Activated naive CD8-positive, alpha-beta T cell (primary cell): ENCODE data around the gene CPSF4L.
"Not testable (repeated sequence)": the region's sequence is repeated elsewhere in the genome, so short reads cannot be mapped to it uniquely, and the experiment has no call there.

Source experiments
- H3K27ac Mint-ChIP-seq: one replicate; pipeline ENCODE4 v1.8.0; 2021; ENCODE audit warnings: mixed read lengths
- H3K27me3 Mint-ChIP-seq: one replicate; pipeline ENCODE4 v1.8.0; 2021; ENCODE audit warnings: mixed read lengths
- H3K36me3 Mint-ChIP-seq: one replicate; pipeline ENCODE4 v1.8.0; 2021; ENCODE audit warnings: mixed read lengths
- H3K4me1 Mint-ChIP-seq: one replicate; pipeline ENCODE4 v1.8.0; 2021; ENCODE audit warnings: low read depth, mixed read lengths
- H3K4me3 Mint-ChIP-seq: one replicate; pipeline ENCODE4 v1.8.0; 2021; ENCODE audit warnings: mild to moderate bottlenecking, mixed read lengths
- H3K9me3 Mint-ChIP-seq: one replicate; pipeline ENCODE4 v1.8.0; 2021; ENCODE audit warnings: low read depth, mixed read lengths

Gene CPSF4L

DNA sequence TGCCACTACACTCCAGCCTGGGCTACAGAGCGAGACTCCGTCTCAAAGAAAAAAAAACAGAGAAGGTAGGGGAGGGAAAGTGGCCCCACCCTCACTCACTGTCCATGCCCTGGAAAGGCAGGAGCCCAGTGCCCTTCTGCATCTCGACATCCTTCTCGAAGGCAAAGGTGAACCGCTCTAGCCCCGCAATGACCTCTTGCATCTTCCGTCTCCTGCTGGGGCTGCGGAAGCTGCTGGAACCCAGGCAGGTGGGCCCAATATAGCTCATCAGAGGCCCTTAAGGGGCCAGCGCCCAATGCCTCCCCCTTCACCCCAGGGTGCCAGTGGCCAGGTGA is at the start of gene CPSF4L:
Gene CPSF4L (minus strand): TSS at position 264 of the 335 bp plus-strand sequence. CDS start 62 bp downstream, at position 202.
- H3K27me3 Mint-ChIP-seq, result no peaks in the 10 kb centered on the region
- no peaks in the 10 kb centered on the region for H3K36me3 Mint-ChIP-seq
- no peaks in the 10 kb centered on the region for H3K4me1 Mint-ChIP-seq
- H3K27ac Mint-ChIP-seq, result no peak within 1 kb of the TSS
- H3K4me3 Mint-ChIP-seq, result no peak within 1 kb of the TSS
- H3K9me3 Mint-ChIP-seq, result no peaks in the 10 kb centered on the region

DNA sequence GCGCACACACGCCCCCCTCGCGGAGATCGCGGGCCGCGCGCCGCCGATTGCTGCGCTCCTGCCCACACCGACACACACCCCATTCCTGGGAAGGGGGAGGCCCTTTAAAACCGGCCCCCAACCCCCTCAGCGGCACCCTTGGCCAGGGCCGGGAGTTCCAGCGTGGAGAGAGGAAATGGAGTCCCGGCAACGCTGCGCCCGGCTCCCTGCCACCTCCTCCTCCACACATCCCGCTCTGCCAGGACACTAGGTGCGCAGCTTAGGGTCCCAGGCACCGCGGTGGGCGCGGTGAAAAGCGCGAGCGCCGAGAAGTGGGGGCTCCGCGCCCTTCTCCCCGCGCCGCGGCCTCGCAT is 49.7 kb upstream of the CPSF4L start:
- H3K4me3 Mint-ChIP-seq, result peak overlapping the region; percentile 85
- H3K4me1 Mint-ChIP-seq, result peaks cover 13% of the 10 kb centered on the region
- no peaks in the 10 kb centered on the region for H3K27me3 Mint-ChIP-seq
- no peaks in the 10 kb centered on the region for H3K36me3 Mint-ChIP-seq
- H3K27ac Mint-ChIP-seq, result no peak overlapping the region
- H3K9me3 Mint-ChIP-seq, result no peaks in the 10 kb centered on the region

- H3K4me1 Mint-ChIP-seq, result peaks cover 13% of the 10 kb centered on the region
- H3K36me3 Mint-ChIP-seq, result no peaks in the 10 kb centered on the region
- peak overlapping the region; percentile 10 for H3K27ac Mint-ChIP-seq
- no peaks in the 10 kb centered on the region for H3K9me3 Mint-ChIP-seq
- H3K4me3 Mint-ChIP-seq, result peak overlapping the region; percentile 85
- H3K27me3 Mint-ChIP-seq, result no peaks in the 10 kb centered on the region
Measured at GRCh38 chr17:73309727-73310596, 48.3 kb upstream of the CPSF4L start.

DNA sequence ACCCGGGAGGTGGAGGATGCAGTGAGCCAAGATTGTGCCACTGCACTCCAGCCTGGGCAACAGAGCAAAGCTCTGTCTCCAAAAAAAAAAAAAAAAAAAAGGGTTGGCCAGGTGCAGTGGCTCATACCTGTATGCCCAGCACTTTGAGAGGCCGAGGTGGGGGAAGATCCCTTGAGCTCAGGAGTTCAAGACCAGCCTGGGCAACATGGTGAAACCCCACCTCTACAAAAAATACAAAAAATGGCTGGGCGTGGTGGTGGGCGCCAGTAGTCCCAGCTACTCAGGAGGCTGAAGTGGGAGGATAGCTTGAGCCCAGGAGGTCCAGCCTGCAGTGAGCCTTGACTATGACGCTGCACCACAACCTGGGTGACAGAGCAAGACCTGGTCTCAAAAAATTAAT is 47.3 kb upstream of the CPSF4L start:
- not testable (repeated sequence) for H3K36me3 Mint-ChIP-seq, H3K9me3 Mint-ChIP-seq, H3K4me3 Mint-ChIP-seq, H3K27me3 Mint-ChIP-seq, H3K27ac Mint-ChIP-seq
- peaks cover 13% of the 10 kb centered on the region for H3K4me1 Mint-ChIP-seq

GRCh38 chr17:73308017-73308823 is 46.5 kb upstream of the CPSF4L start:
- Mint-ChIP-seq H3K4me1 (peaks cover 13% of the 10 kb centered on the region), H3K4me3 (no peak overlapping the region), H3K9me3 (no peaks in the 10 kb centered on the region), H3K27ac (no peak overlapping the region), H3K36me3 (peaks cover 2% of the 10 kb centered on the region), H3K27me3 (peaks cover 10% of the 10 kb centered on the region)

DNA sequence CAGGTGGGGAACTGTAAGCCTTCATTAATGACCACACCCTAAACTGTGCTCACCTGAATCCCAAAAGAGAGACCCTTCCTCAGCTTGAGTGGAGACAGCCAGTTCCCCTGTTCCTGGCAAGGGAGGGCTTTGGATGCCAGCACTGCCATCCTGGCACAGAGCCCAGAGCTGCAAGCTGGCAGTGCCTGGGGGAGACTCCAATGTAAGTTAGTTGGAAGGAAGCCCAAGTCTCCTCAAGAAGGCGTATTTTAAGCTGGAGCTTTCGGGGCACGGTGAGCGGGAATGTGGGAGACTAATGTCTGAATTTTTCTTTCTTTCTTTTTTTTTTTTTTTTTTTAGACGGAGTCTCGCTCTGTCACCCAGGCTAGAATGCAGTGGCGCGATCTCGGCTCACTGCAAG is 45.5 kb upstream of the CPSF4L start:
- peaks cover 13% of the 10 kb centered on the region for H3K4me1 Mint-ChIP-seq
- no peak overlapping the region for H3K27ac Mint-ChIP-seq
- H3K36me3 Mint-ChIP-seq, result peaks cover 2% of the 10 kb centered on the region
- no peak overlapping the region for H3K4me3 Mint-ChIP-seq
- H3K9me3 Mint-ChIP-seq, result no peaks in the 10 kb centered on the region
- peaks cover 10% of the 10 kb centered on the region for H3K27me3 Mint-ChIP-seq

DNA sequence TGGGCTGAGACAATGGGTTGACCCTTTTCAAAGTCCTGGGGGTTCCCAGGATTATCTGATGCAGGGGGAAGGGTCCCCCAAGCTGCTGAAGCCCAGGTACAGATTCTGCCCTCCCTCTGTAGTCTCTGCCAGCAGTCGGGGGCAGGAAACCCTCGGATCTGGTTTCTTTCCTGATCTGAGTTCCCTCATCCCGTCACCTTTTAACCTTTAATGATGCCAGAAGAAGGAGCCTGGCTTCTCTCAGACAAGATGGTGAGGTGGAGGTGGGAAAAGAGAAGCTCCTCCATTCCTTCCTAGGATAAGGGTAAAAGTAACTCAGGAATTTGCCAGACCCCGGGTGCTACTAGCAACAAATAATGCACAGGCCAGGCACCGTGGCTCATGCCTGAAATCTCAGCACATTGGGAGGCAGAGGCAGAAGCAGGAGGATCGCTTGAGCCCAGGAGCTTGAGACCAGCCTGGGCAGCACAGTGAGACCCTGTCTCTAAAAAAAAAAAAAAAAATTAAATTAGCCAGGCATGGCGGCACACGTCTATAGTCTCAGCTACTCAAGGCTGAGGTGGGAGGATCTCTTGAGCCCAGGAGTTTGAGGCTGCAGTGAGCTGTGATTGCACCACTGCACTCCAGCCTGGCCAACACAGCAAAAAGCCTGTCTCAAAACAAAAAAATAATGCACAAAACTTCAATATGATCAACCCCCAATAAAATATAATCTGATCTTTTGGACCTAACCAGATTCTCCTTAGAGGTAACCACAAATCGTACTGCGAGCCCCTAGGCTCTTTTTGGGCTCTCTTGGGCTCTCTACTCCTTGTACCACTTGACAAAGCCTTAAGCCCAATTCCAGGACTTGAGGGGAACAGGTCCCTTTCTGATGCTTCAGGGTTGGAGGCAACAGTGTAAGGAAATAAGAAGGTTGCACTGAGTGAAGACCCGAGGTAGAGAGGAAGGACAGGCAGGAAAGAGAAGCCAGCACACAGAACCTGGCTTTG is 44.5 kb upstream of the CPSF4L start:
- peaks cover 12% of the 10 kb centered on the region for H3K4me1 Mint-ChIP-seq

GRCh38 chr17:73304971-73305812 is 43.5 kb upstream of the CPSF4L start:
- Mint-ChIP-seq H3K9me3 (no peaks in the 10 kb centered on the region), H3K36me3 (peaks cover 2% of the 10 kb centered on the region), H3K27me3 (peaks cover 10% of the 10 kb centered on the region), H3K27ac (no peak overlapping the region), H3K4me1 (peaks cover 7% of the 10 kb centered on the region), H3K4me3 (no peak overlapping the region)

More for the DNA sequence above, 44.5 kb upstream of the CPSF4L start:
- Mint-ChIP-seq H3K27ac (no peak overlapping the region), H3K9me3 (no peaks in the 10 kb centered on the region), H3K36me3 (peaks cover 2% of the 10 kb centered on the region), H3K27me3 (peaks cover 10% of the 10 kb centered on the region), H3K4me3 (no peak overlapping the region)

GRCh38 chr17:73304438-73304837 is 42.8 kb upstream of the CPSF4L start:
- H3K4me3 Mint-ChIP-seq, result no peak overlapping the region
- no peak overlapping the region for H3K27ac Mint-ChIP-seq
- peaks cover 2% of the 10 kb centered on the region for H3K4me1 Mint-ChIP-seq
- peaks cover 10% of the 10 kb centered on the region for H3K27me3 Mint-ChIP-seq
- peaks cover 2% of the 10 kb centered on the region for H3K36me3 Mint-ChIP-seq
- H3K9me3 Mint-ChIP-seq, result no peaks in the 10 kb centered on the region

GRCh38 chr17:73302189-73302588 is 40.5 kb upstream of the CPSF4L start:
- no peaks in the 10 kb centered on the region for H3K4me1 Mint-ChIP-seq
- H3K36me3 Mint-ChIP-seq, result peaks cover 2% of the 10 kb centered on the region
- H3K27ac Mint-ChIP-seq, result no peak overlapping the region
- H3K9me3 Mint-ChIP-seq, result no peaks in the 10 kb centered on the region
- H3K27me3 Mint-ChIP-seq, result peaks cover 10% of the 10 kb centered on the region
- H3K4me3 Mint-ChIP-seq, result no peak overlapping the region

DNA sequence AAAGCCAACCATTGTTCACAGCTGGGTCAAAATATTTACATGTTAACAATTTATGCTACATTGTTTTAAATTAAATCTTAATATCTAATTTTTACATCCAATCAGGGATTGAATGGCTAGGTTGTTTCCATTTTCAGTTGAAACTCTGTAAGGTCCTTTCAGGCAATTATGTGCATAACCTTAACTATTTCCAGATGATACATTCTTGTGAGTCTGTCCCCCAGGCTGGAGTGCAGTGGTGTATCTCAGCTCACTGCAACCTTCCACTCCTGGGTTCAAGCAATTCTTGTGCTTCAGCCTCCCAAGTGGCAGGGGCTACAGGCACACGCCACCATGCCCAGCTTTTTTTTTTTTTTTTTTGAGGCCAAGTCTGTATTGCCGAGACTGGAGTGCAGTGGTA is 39.7 kb upstream of the CPSF4L start:
- Mint-ChIP-seq H3K36me3 (peaks cover 2% of the 10 kb centered on the region), H3K4me3 (no peak overlapping the region), H3K27me3 (peaks cover 10% of the 10 kb centered on the region), H3K4me1 (no peaks in the 10 kb centered on the region), H3K9me3 (no peaks in the 10 kb centered on the region), H3K27ac (no peak overlapping the region)

DNA sequence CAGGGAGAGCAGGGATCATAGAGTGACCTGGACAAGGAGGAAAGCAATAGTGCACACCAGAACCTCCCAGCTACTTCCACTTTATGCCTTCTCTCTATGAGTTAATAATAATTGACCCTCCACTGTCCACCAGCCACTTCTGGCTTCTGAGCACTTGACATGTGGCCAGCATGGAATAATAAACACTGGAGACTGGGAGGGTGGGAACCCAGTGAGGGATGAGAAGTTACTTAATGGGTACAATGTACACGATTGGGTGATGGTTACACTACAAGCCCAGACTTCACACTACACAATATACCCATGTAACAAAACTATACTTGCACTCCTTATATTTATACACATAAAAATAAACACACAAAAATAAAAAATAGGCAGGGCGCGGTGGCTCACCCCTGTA is 38.7 kb upstream of the CPSF4L start:
- Mint-ChIP-seq H3K4me1 (no peaks in the 10 kb centered on the region), H3K4me3 (no peak overlapping the region), H3K9me3 (no peaks in the 10 kb centered on the region), H3K27me3 (peaks cover 10% of the 10 kb centered on the region), H3K27ac (no peak overlapping the region), H3K36me3 (peaks cover 2% of the 10 kb centered on the region)

DNA sequence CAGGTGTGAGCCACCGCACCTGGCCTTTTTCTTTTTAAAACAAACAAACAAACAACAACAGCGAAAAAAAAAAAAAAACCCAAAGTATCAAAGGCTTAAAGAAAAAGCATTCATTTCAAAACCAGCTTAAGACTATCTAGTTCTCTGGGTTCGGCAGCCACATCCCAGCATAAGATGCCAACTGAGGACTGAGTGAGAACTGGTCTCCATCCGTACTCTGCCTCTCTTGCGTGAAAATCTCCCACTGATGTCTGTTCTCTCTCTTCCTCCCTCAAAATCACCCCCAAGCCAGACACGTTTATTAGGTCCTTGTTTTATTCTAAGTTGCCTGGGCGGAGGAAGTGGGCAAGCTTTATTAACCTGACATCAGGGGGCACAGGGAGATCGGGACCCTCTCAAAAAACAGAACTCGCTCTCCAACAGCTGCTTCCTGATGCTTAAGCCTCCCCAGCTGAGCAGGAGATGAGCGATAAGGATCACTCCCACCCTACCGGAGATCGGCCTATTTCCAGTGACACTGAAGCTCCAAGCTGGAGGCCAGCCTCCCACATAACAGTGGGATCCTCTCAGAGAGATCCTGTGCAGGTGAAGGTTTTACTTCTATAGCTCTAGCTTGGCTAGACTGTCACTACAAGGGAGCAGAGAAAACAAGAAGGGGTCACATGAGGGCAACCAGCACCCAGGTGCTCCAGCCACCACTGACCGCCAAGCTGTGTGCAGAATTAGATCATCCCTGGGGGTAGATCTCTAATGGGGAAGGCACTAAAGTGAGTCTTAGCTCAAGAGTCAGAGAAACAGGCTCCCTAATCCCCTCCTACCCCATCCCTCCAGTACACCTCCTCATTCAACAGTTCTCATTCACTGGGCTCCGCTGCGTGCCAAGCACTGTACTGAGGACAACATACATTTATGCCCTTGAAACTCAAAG is 36.5 kb upstream of the CPSF4L start:
- H3K4me1 Mint-ChIP-seq, result no peaks in the 10 kb centered on the region
- H3K4me3 Mint-ChIP-seq, result no peak overlapping the region
- no peak overlapping the region for H3K27ac Mint-ChIP-seq
- H3K36me3 Mint-ChIP-seq, result no peaks in the 10 kb centered on the region
- no peaks in the 10 kb centered on the region for H3K27me3 Mint-ChIP-seq
- no peaks in the 10 kb centered on the region for H3K9me3 Mint-ChIP-seq
